GM18907 (cell line): ENCODE measurements around the gene TBC1D3B.
"Not testable (repeated sequence)": the region's sequence is repeated elsewhere in the genome, so short reads cannot be mapped to it uniquely, and the experiment has no call there.

Experiments
- ATAC-seq: cut with Tn5 transposase; IDR thresholded peaks from one replicate; pipeline ENCODE4 v1.9.1; 2021; ENCODE audit warnings: mild to moderate bottlenecking, moderate library complexity; ENCODE audit not compliant: unreplicated experiment

The TBC1D3B gene

DNA sequence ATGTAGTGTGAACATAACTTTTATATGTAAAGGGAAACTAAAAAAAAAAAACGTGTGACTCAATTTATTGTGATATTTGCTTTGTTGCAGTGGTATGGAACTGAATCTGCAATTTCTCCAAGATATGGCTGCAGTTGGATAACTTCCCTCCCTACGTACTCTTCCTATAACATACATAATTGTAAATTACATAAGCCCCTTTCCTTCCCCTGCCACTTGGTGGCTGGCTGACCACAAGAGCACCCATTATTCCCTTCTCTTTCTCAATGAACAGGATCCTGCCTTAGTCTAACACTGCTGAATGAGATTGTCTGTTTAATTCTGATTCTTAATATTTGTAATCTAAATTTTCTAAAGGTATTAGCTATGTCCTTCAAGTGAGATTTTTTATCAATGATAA lies 45.0 kb downstream of the TBC1D3B start:
- no peak for ATAC-seq

GRCh38 chr17:36130346-36130745 lies 46.1 kb downstream of the TBC1D3B start:
- no peak for ATAC-seq

DNA sequence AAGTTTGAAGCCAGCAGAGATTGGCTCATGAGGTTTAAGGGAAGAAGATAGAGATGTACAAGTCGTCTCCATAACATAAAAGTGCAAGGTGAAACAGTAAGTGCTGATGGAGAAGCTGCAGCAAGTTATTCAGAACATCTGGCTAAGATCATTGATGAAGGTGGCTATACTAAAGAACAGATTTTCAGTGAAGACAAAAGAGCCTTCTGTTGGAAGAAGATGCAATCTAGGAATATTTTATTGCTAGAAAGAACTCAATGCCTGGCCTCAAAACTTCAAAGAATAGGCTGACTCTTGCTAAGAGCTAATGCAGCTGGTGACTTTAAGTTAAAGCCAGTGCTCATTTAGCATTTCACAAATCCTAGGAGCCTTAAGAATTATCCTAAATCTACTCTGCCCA lies 46.8 kb downstream of the TBC1D3B start:
- ATAC-seq, result no peak

DNA sequence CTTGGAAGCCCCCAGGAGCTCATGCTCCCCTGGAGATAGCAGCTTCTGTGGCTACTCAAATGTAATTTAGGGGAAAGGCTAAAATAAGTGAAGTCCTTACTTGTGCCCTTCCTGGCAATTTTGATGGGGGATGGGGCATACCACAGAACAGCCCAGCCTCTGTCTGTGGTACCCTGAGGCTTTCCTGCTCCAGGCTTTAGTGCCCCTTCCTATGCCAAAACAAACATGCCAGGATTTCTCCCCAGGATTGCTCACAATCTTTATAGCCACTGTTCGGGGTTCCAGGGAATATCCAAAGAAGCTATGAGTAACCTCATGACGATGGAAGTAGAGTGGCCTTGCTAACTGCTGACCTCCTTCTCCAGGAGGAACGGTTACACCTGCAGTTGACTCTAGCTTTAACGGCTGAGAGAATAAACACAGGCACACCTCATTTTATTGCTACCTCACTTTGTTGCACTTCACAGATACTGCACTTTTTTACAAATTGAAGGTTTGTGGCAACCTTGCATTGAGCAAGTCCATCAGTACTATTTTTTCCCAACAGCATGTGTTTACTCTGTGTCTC lies 47.9 kb downstream of the TBC1D3B start:
- no peak for ATAC-seq

DNA sequence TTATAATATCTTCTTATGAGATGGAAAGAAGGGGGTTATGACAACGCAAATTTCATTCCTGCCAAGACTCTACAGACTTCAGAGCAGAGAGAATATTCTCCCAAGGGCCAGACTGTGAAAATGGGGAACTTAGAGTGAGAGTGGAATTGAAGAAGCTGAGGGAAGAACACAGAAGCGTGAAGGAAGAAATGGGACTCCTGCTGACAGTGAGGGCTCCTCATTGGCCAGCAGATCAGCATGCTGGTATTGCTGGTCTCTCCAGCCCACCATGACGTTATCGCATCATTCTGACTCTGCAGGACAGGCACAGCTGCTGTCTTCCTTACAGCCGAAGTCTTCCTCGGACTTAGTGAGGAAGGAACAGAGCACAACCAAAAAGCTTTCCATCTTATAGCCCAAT lies 48.5 kb downstream of the TBC1D3B start:
- ATAC-seq, result no peak

DNA sequence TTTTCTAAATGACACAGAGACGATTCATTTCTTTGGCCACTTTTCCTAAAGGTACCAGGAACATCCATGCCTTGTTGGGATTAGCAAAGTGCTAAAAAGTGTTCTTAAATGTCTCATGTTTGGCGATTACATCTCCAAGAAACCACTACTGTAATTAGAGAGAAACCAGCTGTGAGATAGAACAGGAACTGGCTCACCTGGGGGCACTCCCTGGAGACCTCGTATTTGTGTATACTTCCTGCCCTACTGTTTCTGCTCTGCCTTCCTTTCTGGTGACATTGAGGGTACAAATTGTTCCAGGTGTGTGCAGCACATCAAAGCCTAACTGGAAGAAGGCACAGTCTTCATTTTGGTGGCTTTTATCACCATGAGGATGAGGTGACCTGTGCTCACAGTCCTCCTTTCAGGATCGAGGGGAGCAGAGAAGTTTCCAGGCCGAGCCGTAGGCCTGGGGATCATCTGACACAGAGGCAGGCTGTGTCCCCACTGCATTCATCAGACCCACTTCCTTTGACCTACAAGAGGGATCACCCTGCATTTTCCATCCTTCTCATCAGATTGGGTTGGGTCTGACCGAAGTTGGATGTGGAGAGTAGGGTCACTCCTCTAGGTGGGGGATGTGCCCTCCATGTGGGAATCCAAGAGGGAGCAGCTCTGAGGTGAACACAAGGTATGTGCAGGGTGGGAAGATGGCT lies 49.1 kb downstream of the TBC1D3B start:
- peak; percentile 67 for ATAC-seq

DNA sequence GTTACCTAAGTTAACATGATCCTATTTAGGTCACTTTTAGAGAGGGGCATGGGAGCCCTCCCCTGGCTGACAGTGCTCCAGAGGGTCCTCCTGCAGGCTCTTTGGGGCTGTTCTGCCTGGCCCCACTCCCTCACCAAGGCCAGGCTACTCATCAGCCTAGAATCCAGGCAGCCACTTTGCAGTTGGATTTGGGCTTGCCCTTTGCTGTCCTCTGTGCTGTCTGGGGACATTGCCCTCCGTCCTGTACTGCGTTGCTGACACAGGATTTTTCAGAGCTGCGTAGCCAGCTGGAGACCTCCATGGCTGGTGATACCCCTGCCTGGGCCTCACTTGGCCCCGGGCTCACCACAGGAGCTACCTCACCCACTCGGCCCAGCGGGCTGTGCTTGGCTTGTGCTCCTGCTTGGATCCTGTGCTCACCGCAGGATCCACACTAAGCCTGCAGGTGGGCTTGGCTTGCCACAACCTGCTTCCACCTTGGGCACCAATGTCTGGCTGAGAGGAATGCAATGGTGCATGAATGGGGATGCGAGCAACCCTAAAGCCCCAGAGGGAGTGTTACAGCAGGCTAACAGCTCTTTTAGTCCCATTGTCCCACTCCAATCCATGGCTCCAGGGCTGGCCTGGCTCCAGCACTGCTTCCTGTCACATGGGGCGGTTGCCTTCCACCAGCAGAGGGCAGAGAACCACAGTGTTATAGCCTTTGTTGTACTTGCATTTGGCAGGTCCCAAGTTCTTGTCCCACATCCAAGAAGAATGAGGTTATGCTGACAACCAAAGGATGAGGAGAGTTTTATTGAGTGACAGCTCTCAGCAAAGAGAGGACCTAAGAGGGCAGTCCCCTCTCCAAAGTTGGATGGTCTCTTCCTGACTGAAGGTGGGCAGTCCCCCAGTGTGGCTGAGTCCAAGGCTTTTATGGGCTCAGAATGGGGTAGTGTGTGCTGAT lies 51.3 kb downstream of the TBC1D3B start:
- no peak for ATAC-seq

GRCh38 chr17:36123431-36123830 lies 53.0 kb downstream of the TBC1D3B start:
- no peak for ATAC-seq

DNA sequence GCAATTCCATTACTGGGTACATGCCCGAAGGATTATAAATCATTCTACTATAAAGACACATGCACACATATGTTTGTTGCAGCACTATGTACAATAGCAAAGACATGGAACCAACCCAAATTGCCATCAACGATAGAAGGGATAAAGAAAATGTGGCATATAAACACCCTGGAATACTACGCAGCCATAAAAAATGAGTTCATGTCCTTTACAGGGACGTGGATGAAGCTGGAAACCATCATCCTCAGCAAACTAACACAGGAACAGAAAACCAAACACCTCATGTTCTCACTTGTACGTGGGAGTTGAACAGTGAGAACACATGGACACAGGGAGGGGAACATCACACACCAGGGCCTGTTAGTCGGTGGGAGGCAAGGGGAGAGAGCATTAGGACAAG lies 55.3 kb downstream of the TBC1D3B start:
- ATAC-seq, result not testable (repeated sequence)

- no peak for ATAC-seq
These were observed 56.2 kb downstream of the TBC1D3B start for GRCh38 chr17:36120221-36120620.

GRCh38 chr17:36118477-36119353 lies 57.7 kb downstream of the TBC1D3B start:
- no peak for ATAC-seq

DNA sequence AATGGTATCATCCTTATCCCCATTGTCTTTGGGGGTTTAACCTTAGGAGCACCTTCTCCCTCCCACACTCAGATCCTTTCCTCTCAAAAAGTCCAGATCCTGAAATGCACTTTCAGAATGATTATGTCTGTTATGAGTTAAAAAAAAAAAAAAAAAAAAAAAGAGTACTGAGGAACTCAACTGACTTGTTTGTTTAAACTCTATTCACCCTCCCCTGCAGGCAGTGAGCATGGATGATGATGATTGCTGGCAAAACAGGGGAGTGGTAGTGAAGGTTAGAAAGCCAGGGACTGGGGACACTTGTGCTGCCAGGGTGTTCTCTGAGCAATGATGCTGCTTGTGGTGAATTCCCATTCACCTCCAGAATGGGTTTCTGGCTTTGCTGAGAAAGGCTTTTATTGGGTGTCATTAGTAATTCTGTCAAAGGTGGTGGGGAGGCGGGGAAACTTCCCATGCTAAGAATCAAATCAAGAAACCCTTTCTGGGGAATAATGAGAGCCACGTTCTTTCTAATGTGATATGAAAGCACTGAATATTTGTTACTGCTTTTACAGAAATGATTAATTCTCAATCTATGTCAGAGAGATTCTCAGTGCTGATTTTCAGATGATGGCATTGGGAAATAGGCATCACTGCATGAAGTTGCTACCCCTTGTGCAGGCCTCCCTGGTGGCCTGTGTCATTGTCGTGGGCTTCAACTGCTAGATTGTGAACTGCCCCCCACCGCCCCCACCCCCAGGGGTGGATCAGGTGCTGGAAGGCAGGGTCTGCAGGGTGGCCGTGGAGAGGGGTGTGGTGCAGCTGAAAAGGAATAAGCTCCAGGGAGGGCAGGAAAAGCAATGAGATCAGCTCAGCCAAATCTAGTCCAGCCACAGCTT lies 58.7 kb downstream of the TBC1D3B start:
- no peak for ATAC-seq
